Spleen (tissue), 11 donors: ENCODE data around the gene P2RX1. TPM values are rescaled to one million over a fixed set of nuclear protein-coding genes. Genes with fewer than 3 reads are reported as not detected.
A peak's percentile ranks its signal among the peaks of the same experiment; 100 is the strongest.

ENCODE experiments used
- DNase-seq: peaks from one replicate; pipeline ENCODE4 v3.0.0-alpha.2; 2020
- H3K27ac ChIP-seq, 8 donors: fragments of 200-600 bp; sonication (generic) in 7 of 8; 1 replicate in 4 of 8; 2 replicates in 4 of 8; pipeline versions ENCODE4 v1.5.0 to v1.8.0; 2016 to 2021; ENCODE audit warnings: inconsistent platforms in 4 of 8, mild to moderate bottlenecking in 4 of 8, moderate library complexity in 1 of 8
- H3K27me3 ChIP-seq, 7 donors: fragments of 200-600 bp; sonication (generic) in 6 of 7; replicated peaks in 1 of 7; 1 replicate in 4 of 7; 2 replicates in 3 of 7; pipeline versions ENCODE4 v1.5.0 to v1.8.0; 2016 to 2021; ENCODE audit warnings: inconsistent platforms in 3 of 7, mild to moderate bottlenecking in 1 of 7
- H3K36me3 ChIP-seq, 6 donors: fragments of 200-600 bp; sonication (generic) in 5 of 6; 1 replicate in 4 of 6; 2 replicates in 2 of 6; pipeline versions ENCODE4 v1.5.0 to v1.8.0; 2016 to 2021; ENCODE audit warnings: inconsistent platforms in 2 of 6
- H3K4me1 ChIP-seq, 6 donors: fragments of 200-600 bp; sonication (generic) in 5 of 6; 1 replicate in 3 of 6; 2 replicates in 3 of 6; pipeline versions ENCODE4 v1.5.0 to v1.8.0; 2016 to 2021; ENCODE audit warnings: inconsistent platforms in 3 of 6
- H3K4me3 ChIP-seq, 8 donors: fragments of 200-600 bp; sonication (generic) in 7 of 8; 1 replicate in 4 of 8; 2 replicates in 4 of 8; pipeline versions ENCODE4 v1.5.0 to v1.8.0; 2016 to 2021; ENCODE audit warnings: inconsistent platforms in 4 of 8, mild to moderate bottlenecking in 4 of 8, moderate library complexity in 2 of 8
- H3K9me3 ChIP-seq, 8 donors: fragments of 200-600 bp; sonication (generic) in 7 of 8; 1 replicate in 4 of 8; 2 replicates in 4 of 8; pipeline versions ENCODE4 v1.5.0 to v1.8.0; 2016 to 2021; ENCODE audit warnings: inconsistent platforms in 4 of 8
- POLR2A ChIP-seq, 3 donors: fragments of 450-650 bp; IDR thresholded peaks; one replicate each; pipeline ENCODE4 v1.5.1; 2017; ENCODE audit warnings: antibody characterized with exemption in 3 of 3, mild to moderate bottlenecking in 1 of 3
- POLR2AphosphoS5 ChIP-seq, 3 donors: sonication (generic); formaldehyde crosslinking; IDR thresholded peaks; one replicate each; pipeline ENCODE4 v1.5.1; 2017; ENCODE audit warnings: antibody characterized with exemption in 3 of 3
- WGBS, 5 donors: extraction: QIAGEN DNeasy Blood & Tissue Kit in 3 of 5; methylation state at CpG; one replicate each; pipeline versions ENCODE4 v1.1.5 to v1.1.7; 2013 to 2018; 5-methylcytosine and 5-hydroxymethylcytosine counted together
- intact Hi-C: fragments of 100-400 bp; cut with DNase I; formaldehyde crosslinking; loops from one replicate; pipeline ENCODE4 v1.15.0; 2023; ENCODE audit warnings: low total_unique reads
- polyA plus RNA-seq, 3 donors: library from polyadenylated mRNA; stranded (reverse); fragments of 200-250 nt; gene quantifications; one replicate each; pipeline ENCODE4 v1.2.1, GENCODE V29; 2013
- total RNA-seq, 7 donors: library from RNA; depleted of rRNA in 3 of 7; stranded (reverse); fragments of >200 nt in 3 of 7; fragmentation: NEBNext Ultra II Directional in 4 of 7; extraction: Animal tissue kit (Norgen Biotek cat#: 25700) in 4 of 7; gene quantifications; one replicate each; pipeline versions ENCODE4 v1.1.0 to v1.2.1, GENCODE V29; 2016 to 2021
- TF ChIP-seq, protein P1 (sequence below), 11 experiments: fragments of 200-600 bp in 7 of 11; fragments of 450-650 bp in 4 of 11; sonication (generic) in 4 of 11; IDR thresholded peaks in 8 of 11; conservative IDR thresholded peaks in 3 of 11; 1 replicate in 7 of 11; 2 replicates in 4 of 11; pipeline versions ENCODE4 v1.4.0 to v1.8.0; 2016 to 2021; ENCODE audit warnings: antibody characterized with exemption in 11 of 11, inconsistent platforms in 4 of 11, mild to moderate bottlenecking in 1 of 11
- donor health status: healthy with polysubstance abuse.
- donor health status: DM: no; HTN: no; CAD: no; lungs with moderate emphysema.
- donor health status: DM: no; HTN: no; CAD: no.
- donor health status: Bipolar disorder and iron deficiency.
- donor health status: healthy.
- donor health status: DM: no; HTN: no; CAD: no.
- donor health status: DM: yes; HTN: yes; CAD: no.

Gene P2RX1
- total and polyA plus RNA-seq, 10 donors, result 9.2 to 46.3 (median 21.7) TPM

DNA sequence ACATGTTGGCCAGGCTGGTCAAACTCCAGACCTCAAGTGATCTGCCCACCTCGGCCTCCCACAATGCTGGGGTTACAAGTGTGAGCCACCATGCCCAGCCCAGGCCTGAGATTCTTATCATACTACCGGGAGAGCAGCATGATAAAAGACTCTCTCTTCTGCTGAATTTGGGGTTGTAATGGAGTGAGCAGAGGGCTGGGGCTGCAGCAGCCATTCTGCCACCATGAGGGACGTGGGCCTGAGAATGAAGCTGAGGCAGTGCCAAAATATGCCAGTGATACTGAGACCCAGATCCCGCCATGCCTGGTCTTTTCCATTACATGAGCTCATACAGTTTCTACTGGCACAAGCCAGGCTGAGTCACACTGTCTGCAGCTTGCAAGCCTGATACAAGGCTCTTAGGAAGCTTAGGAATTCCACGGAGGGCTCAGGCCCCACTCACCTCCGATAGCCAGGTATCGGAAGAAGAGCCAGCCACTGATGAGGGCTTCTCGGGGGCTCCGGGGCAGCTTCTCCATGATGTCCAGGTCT lies 19.6 kb upstream of the P2RX1 start:
- WGBS, 5 donors, result 93 to 100% (median 95%) methylated on average over 6 to 9 of the region's 9 CpGs
- intact Hi-C loops, result no loop called here
- Histone ChIP-seq H3K36me3 (peaks cover 0 to 100% (median 83%) of the 10 kb centered on the region in 6 donors), H3K27ac (no peak overlapping the region), H3K4me1 (peaks cover 0 to 7% (median 0%) of the 10 kb centered on the region in 6 donors), H3K9me3 (no peaks in the 10 kb centered on the region), H3K27me3 (no peaks in the 10 kb centered on the region), H3K4me3 (no peak overlapping the region)
- DNase-seq, result no peak
- no peak for TF ChIP-seq POLR2AphosphoS5 (IDR thresholded peaks at IDR 0.05)
- TF ChIP-seq, protein P1, sequence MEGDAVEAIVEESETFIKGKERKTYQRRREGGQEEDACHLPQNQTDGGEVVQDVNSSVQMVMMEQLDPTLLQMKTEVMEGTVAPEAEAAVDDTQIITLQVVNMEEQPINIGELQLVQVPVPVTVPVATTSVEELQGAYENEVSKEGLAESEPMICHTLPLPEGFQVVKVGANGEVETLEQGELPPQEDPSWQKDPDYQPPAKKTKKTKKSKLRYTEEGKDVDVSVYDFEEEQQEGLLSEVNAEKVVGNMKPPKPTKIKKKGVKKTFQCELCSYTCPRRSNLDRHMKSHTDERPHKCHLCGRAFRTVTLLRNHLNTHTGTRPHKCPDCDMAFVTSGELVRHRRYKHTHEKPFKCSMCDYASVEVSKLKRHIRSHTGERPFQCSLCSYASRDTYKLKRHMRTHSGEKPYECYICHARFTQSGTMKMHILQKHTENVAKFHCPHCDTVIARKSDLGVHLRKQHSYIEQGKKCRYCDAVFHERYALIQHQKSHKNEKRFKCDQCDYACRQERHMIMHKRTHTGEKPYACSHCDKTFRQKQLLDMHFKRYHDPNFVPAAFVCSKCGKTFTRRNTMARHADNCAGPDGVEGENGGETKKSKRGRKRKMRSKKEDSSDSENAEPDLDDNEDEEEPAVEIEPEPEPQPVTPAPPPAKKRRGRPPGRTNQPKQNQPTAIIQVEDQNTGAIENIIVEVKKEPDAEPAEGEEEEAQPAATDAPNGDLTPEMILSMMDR (IDR thresholded peaks at IDR 0.05 in 8 of 11, conservative IDR thresholded peaks at IDR 0.05 in 3 of 11), result no peak
- no peak for TF ChIP-seq POLR2A (IDR thresholded peaks at IDR 0.05)

DNA sequence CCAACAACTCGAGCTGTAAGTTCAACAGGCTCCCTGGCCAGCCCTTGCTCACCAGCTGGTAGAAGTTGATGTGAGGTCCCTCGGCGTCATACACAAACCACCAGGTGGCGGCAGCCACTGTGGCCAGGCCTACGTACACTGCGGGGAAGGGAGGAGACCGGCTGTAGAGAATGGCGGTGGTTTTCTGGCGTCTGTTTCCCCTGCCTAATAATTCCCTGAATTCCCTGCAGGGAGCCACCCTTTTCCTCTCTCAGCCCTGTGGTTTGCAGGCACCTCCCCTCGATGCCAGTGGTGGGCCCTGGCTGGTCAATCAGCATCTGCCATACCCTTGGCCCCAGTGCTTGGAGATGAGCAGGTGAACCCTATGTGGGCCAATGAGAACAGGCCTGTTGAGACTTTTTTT lies 18.9 kb upstream of the P2RX1 start:
- intact Hi-C loops, result no loop called here
- TF ChIP-seq POLR2AphosphoS5 (IDR thresholded peaks at IDR 0.05) (peak; percentile 38 to 55 (median 38)), POLR2A (IDR thresholded peaks at IDR 0.05) (no peak)
- TF ChIP-seq, protein P1 (IDR thresholded peaks at IDR 0.05 in 8 of 11, conservative IDR thresholded peaks at IDR 0.05 in 3 of 11), result peak; percentile 36 to 72 (median 65)
- H3K36me3 ChIP-seq, result peaks cover 0 to 100% (median 82%) of the 10 kb centered on the region in 6 donors
- H3K27ac ChIP-seq, result peak overlapping the region in 1 of 8 donors; percentile 5
- peak; percentile 87 for DNase-seq
- H3K4me3 ChIP-seq, result no peak overlapping the region
- no peaks in the 10 kb centered on the region for H3K27me3 ChIP-seq
- H3K4me1 ChIP-seq, result peaks cover 0 to 7% (median 0%) of the 10 kb centered on the region in 6 donors
- no peaks in the 10 kb centered on the region for H3K9me3 ChIP-seq
- WGBS, 5 donors, result 25 to 33% (median 28%) methylated on average over 4 to 10 of the region's 10 CpGs

DNA sequence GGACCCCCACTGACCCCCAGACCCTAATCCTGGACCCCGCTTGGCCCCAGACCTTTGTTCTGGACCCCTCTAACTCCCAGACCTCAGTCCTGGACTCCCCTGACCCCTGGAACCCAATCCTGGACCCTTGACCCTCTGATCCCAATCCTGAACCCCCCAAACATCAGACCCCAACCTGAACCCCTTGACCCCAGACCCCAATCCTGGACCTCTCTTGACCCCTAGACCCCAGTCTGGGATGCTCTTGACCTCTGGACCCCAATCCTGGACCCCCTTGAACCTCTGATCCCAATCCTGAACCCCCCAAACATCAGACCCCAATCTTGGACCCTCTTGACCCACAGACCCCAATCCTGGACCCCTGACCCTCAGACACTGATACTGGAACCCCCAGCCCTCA lies 13.5 kb upstream of the P2RX1 start:
- Histone ChIP-seq H3K27me3 (no peaks in the 10 kb centered on the region), H3K27ac (peak overlapping the region in 2 of 8 donors; percentile 1 to 53), H3K4me3 (no peak overlapping the region), H3K36me3 (peaks cover 0 to 100% (median 68%) of the 10 kb centered on the region in 6 donors), H3K9me3 (no peaks in the 10 kb centered on the region), H3K4me1 (peaks cover 0 to 30% (median 3%) of the 10 kb centered on the region in 6 donors)
- intact Hi-C loops, result no loop called here
- 93 to 100% (median 96%) methylated on average over 1 of the region's 1 CpG for WGBS, 5 donors
- TF ChIP-seq, protein P1 (IDR thresholded peaks at IDR 0.05 in 8 of 11, conservative IDR thresholded peaks at IDR 0.05 in 3 of 11), result no peak
- no peak for TF ChIP-seq POLR2AphosphoS5 (IDR thresholded peaks at IDR 0.05)
- no peak for DNase-seq

DNA sequence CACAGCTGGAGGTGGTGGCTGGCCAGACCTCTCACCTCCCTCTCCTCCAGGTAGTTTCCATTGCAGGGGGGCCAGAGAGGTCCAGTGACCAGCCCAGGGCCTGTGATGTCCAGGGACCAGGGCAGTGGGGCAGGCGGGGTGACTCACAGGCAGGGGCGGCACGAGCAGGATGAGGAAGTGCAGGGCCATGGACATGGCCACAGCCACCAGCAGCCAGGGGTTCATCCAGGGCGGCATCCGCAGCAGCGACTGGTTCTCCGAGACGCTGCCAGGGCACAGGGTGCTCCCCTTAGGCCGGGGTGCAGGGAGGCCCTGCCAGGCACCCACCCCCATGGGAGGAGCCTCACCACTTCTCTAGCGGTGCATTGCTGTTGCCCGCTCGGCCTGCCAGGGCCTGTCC lies 12.9 kb upstream of the P2RX1 start:
- H3K9me3 ChIP-seq, result no peaks in the 10 kb centered on the region
- intact Hi-C loops, result no loop called here
- WGBS, 5 donors, result 77 to 96% (median 77%) methylated on average over 5 to 12 of the region's 12 CpGs
- TF ChIP-seq, protein P1 (IDR thresholded peaks at IDR 0.05 in 8 of 11, conservative IDR thresholded peaks at IDR 0.05 in 3 of 11), result no peak
- peak; percentile 66 to 85 (median 75) for TF ChIP-seq POLR2AphosphoS5 (IDR thresholded peaks at IDR 0.05)
- no peak overlapping the region for H3K4me3 ChIP-seq
- peaks cover 0 to 29% (median 3%) of the 10 kb centered on the region in 6 donors for H3K4me1 ChIP-seq
- peaks cover 0 to 100% (median 69%) of the 10 kb centered on the region in 6 donors for H3K36me3 ChIP-seq
- peak overlapping the region in 2 of 8 donors; percentile 1 to 53 for H3K27ac ChIP-seq
- no peaks in the 10 kb centered on the region for H3K27me3 ChIP-seq
- peak; percentile 87 for DNase-seq
